ENCODE data around the gene DUOX1. TPM values are rescaled to one million over a fixed set of nuclear protein-coding genes. Genes with fewer than 3 reads are reported as not detected.

DUOX1 gene
- total and polyA plus RNA-seq, 2 of the 13 experiments (the other 11 are each of a cell fraction or from before 2014, with no cell fraction given) = 0.03 TPM; not detected in 1

GRCh38 chr15:45200799-45201556 is 71.2 kb downstream of the DUOX1 start (continued):
- TF ChIP-seq HIC2 (CRISPR knock-in tag; IDR thresholded peaks at IDR 0.05; ENCODE audit: low read depth) (no peak), NCOA1 (CRISPR knock-in tag; IDR thresholded peaks at IDR 0.05) (no peak), YEATS2 (CRISPR knock-in tag; IDR thresholded peaks at IDR 0.05; ENCODE audit: borderline replicate concordance) (no peak; the same call in 1 of the 2 replicates), SMARCE1 (IDR thresholded peaks at IDR 0.05; ENCODE audit: borderline replicate concordance) (no peak), ZNF251 (CRISPR knock-in tag; IDR thresholded peaks at IDR 0.05) (no peak), PHF8 (CRISPR knock-in tag; IDR thresholded peaks at IDR 0.05) (peak; percentile 64; the same call in 1 of the 2 replicates), ZNF570 (CRISPR knock-in tag; IDR thresholded peaks at IDR 0.05; ENCODE audit: borderline replicate concordance) (no peak), ZNF296 (CRISPR knock-in tag; conservative IDR thresholded peaks at IDR 0.05) (no peak), HMG20B (CRISPR knock-in tag; conservative IDR thresholded peaks at IDR 0.05) (no peak), ZNF580 (CRISPR knock-in tag; IDR thresholded peaks at IDR 0.05; ENCODE audit: borderline replicate concordance, low read depth) (peak; percentile 59; the same call in 1 of the 2 replicates), HNRNPH1 (optimal IDR thresholded peaks at IDR 0.05; ENCODE audit: low read depth, low read length) (no peak), EEA1 (CRISPR knock-in tag; IDR thresholded peaks at IDR 0.05; ENCODE audit: borderline replicate concordance) (no peak), ZNF782 (CRISPR knock-in tag; IDR thresholded peaks at IDR 0.05; ENCODE audit: borderline replicate concordance) (no peak; the same call in 1 of the 2 replicates), ZNF687 (CRISPR knock-in tag; IDR thresholded peaks at IDR 0.05) (peak; percentile 78), ZNF530 (CRISPR knock-in tag; IDR thresholded peaks at IDR 0.05; ENCODE audit: low read depth) (no peak), LCORL (IDR thresholded peaks at IDR 0.05) (no peak), LCORL (CRISPR knock-in tag; IDR thresholded peaks at IDR 0.05) (no peak), EP300 (IDR thresholded peaks at IDR 0.05; ENCODE audit: low read depth in 2 of 2, low read length in 2 of 2) (no peak), EP300 (CRISPR knock-in tag; IDR thresholded peaks at IDR 0.05; ENCODE audit: borderline replicate concordance) (no peak), CCDC6 (CRISPR knock-in tag; IDR thresholded peaks at IDR 0.05) (no peak; the same call in 1 of the 2 replicates), EZH2 (conservative IDR thresholded peaks at IDR 0.05; ENCODE audit: low read depth, low read length) (no peak), ZBTB37 (CRISPR knock-in tag; IDR thresholded peaks at IDR 0.05) (no peak), YEATS4 (CRISPR knock-in tag; IDR thresholded peaks at IDR 0.05; ENCODE audit: borderline replicate concordance) (no peak), NCOA5 (CRISPR knock-in tag; IDR thresholded peaks at IDR 0.05) (no peak)
